ENCODE measurements around the gene C14orf180. TPM values are rescaled to one million over a fixed set of nuclear protein-coding genes. Genes with fewer than 3 reads are reported as not detected.

The C14orf180 gene
- total RNA-seq, 1 donor from 2014 or later = not detected

- Mint-ChIP-seq H3K4me3 (ENCODE audit: unreplicated experiment) (no peak overlapping the region), H3K9me3 (ENCODE audit: unreplicated experiment) (no peaks in the 10 kb centered on the region), H3K4me1 (ENCODE audit: low read depth, unreplicated experiment) (no peaks in the 10 kb centered on the region), H3K27ac (ENCODE audit: unreplicated experiment) (no peak overlapping the region), H3K27me3 (ENCODE audit: low read depth, unreplicated experiment) (peaks cover 34% of the 10 kb centered on the region), H3K36me3 (ENCODE audit: low read depth, unreplicated experiment) (no peaks in the 10 kb centered on the region)
- Histone ChIP-seq H3K4me2 (ENCODE audit: low read length) (no peak overlapping the region), H3K4me3 (ENCODE audit: insufficient read depth, low read depth, low read length) (no peak overlapping the region), H3K9ac (ENCODE audit: low read length) (no peak overlapping the region), H3K9me3 (ENCODE audit: insufficient read depth, low read depth, low read length) (no peaks in the 10 kb centered on the region), H3K27ac (ENCODE audit: low read depth, low read length) (no peak overlapping the region), H2AFZ (ENCODE audit: low read depth, low read length) (no peak overlapping the region), H3K4me1 (ENCODE audit: insufficient read depth, low read length) (no peaks in the 10 kb centered on the region), H3K27me3 (ENCODE audit: insufficient read depth, low read length) (peaks cover 6% of the 10 kb centered on the region), H4K20me1 (ENCODE audit: insufficient read depth, low read length) (no peaks in the 10 kb centered on the region), H3K36me3 (ENCODE audit: insufficient read depth, low read length) (no peaks in the 10 kb centered on the region), H3K79me2 (ENCODE audit: insufficient read depth, low read length) (no peaks in the 10 kb centered on the region)
- FAIRE-seq (no peak), DNase-seq (ENCODE audit: low read depth) (no peak)
- TF ChIP-seq EZH2 (IDR thresholded peaks at IDR 0.05; ENCODE audit: insufficient read depth, low read length) (no peak), CTCF (IDR thresholded peaks at IDR 0.05; ENCODE audit: insufficient read depth, low read depth, low read length) (no peak)
Observed at GRCh38 chr14:104545151-104545941, 34.2 kb upstream of the C14orf180 start.

DNA sequence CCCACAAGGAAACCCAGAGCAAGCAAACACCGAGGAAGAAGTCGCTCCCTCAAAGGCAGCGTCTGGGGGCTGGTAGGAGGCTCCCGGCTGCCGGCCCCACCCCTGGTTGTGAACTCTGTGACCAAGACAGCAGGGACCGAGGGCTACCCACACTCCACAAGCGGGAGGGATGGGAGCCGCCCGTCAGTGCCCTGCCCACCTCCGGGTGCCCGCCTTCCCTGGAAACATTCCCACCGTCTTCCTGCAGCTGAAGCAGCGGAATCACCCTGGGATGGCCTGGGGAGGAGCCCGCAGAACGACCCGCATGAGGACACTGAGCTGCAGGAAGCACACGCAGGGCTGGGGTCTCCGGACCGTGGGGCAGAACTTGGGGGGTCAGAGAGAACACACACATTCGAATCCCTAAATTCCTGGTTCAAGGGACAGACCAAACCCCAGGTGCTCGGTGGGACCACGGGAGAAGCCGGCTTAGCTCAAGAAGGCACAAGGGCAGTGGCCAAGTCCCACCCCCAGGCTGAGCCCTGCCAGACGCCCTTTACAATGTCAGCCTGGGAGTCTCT, 33.5 kb upstream of the C14orf180 start:
- no peaks in the 10 kb centered on the region for H3K9me3 Mint-ChIP-seq (ENCODE audit: unreplicated experiment)
- H3K4me3 Mint-ChIP-seq (ENCODE audit: unreplicated experiment) = no peak overlapping the region
- DNase-seq (ENCODE audit: low read depth) (no peak), FAIRE-seq (no peak)
- H3K36me3 Mint-ChIP-seq (ENCODE audit: low read depth, unreplicated experiment) = no peaks in the 10 kb centered on the region
- TF ChIP-seq EZH2 (IDR thresholded peaks at IDR 0.05; ENCODE audit: insufficient read depth, low read length) (no peak), CTCF (IDR thresholded peaks at IDR 0.05; ENCODE audit: insufficient read depth, low read depth, low read length) (no peak)
- Histone ChIP-seq H3K9me3 (ENCODE audit: insufficient read depth, low read depth, low read length) (no peaks in the 10 kb centered on the region), H3K4me2 (ENCODE audit: low read length) (no peak overlapping the region), H3K4me1 (ENCODE audit: insufficient read depth, low read length) (no peaks in the 10 kb centered on the region), H3K36me3 (ENCODE audit: insufficient read depth, low read length) (no peaks in the 10 kb centered on the region), H4K20me1 (ENCODE audit: insufficient read depth, low read length) (no peaks in the 10 kb centered on the region), H3K9ac (ENCODE audit: low read length) (no peak overlapping the region), H3K4me3 (ENCODE audit: insufficient read depth, low read depth, low read length) (no peak overlapping the region), H3K27ac (ENCODE audit: low read depth, low read length) (no peak overlapping the region), H2AFZ (ENCODE audit: low read depth, low read length) (no peak overlapping the region), H3K27me3 (ENCODE audit: insufficient read depth, low read length) (peaks cover 6% of the 10 kb centered on the region), H3K79me2 (ENCODE audit: insufficient read depth, low read length) (no peaks in the 10 kb centered on the region)
- no peaks in the 10 kb centered on the region for H3K4me1 Mint-ChIP-seq (ENCODE audit: low read depth, unreplicated experiment)
- H3K27me3 Mint-ChIP-seq (ENCODE audit: low read depth, unreplicated experiment) = peaks cover 39% of the 10 kb centered on the region
- H3K27ac Mint-ChIP-seq (ENCODE audit: unreplicated experiment) = no peak overlapping the region

Measured in astrocyte (in vitro differentiated cells and primary cell).